GM19043 (cell line): ENCODE data around the gene COA5.

ENCODE experiments used
- ATAC-seq: cut with Tn5 transposase; IDR thresholded peaks from one replicate; pipeline ENCODE4 v1.9.1; 2021; ENCODE audit warnings: low read depth; ENCODE audit not compliant: unreplicated experiment

COA5 gene, protein sequence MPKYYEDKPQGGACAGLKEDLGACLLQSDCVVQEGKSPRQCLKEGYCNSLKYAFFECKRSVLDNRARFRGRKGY

DNA sequence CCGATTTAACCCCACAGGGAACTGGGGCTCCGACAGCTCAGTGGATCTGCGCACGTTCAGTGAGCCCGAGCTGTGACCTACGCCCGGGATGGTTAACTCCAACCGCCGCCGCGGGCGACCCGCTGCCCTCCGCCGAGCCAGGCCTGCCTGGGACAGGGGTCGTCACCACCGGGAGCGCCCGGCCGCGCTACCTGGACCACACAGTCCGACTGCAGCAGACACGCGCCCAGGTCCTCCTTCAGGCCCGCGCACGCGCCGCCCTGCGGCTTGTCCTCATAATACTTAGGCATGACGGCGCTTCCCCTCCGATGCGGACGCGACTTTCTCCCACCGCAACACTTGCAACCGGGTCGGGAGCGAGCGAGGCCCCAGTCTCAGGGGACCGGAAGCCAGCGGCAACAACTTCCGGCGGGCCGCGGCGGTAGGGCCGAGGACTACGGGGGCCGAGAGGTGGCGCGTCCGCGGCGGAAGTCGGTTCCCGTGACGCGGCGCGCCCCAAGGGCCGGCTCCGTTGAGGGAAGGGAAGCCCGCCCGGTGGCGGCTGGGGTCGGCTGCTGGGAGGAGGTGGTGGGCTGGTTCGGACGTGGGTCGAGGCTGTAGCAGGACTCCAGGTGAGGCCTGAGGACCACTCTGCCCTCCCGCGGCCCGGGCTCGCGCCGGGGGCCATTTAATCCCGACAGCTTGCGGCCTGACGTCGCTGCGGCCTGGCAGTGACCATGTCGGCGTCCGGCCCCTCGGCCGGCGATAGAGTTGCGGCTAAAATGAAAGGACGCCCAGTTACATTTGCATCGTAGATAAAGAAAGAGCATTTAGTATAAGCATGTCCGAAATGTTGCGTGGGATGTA is at the start of gene COA5, which contains the start of gene UNC50:
Gene COA5, minus strand, starts transcription at position 397 of the 846 bp plus-strand sequence. Its CDS starts 107 bp downstream, at position 290.
Gene UNC50, plus strand, starts transcription at position 474 of the 846 bp plus-strand sequence. CDS start 1,171 bp downstream, outside the sequence.
- peak; percentile 80 for ATAC-seq

DNA sequence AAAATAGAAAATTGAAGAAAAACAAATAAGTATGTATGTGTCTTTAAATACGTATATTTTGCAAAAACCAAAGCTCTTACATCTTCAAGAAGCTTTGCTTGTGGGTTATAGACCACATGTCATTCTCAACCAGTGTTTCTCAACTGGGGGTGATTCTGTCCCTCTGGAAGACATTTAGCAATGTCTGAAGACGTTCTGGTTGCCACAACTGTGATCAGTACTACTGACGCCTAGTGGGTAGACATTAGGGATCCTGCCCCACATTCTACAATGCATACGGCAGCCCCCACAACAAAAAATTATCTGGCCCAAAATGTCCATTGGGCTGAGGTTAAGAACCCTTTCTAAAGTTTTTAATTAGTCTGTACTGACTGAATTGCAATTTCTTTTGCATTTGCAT is 48.5 kb upstream of the COA5 start:
- ATAC-seq: no peak

DNA sequence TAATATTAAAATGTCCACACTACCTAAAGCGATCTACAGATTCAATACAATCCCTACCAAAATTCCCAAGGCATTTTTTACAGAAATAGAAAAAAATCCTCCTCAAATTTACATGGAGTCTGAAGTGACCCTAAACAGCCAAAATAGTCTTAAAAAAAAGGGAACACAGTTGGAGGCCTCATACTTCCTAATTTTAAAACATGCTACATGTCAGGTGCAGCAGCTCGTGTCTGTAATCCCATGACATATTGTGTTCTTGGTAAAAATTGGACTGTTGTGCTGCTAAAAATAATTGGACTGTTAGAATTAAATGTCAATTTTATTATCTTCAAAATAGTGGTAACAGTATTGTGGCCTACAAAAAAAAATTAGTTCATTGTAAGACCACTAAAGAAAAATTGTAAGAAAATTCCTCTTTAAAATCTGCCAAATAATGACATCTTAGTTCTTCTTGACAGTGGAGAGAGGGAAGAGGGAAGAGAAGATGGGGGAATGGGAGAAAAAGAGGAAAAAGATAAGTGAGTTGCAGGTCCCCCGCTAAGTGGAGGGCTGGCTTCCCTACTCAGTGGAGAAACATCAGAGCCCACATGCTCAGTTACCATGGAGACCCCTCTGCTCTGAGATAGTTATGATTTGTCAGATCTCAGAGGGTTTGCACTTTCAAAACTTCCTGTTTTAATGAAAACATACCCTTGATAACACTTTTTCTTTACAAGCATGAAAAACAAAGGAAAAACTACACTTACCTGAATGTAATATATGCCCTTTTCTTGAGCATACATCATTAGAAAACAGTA is 46.6 kb upstream of the COA5 start:
- no peak for ATAC-seq

DNA sequence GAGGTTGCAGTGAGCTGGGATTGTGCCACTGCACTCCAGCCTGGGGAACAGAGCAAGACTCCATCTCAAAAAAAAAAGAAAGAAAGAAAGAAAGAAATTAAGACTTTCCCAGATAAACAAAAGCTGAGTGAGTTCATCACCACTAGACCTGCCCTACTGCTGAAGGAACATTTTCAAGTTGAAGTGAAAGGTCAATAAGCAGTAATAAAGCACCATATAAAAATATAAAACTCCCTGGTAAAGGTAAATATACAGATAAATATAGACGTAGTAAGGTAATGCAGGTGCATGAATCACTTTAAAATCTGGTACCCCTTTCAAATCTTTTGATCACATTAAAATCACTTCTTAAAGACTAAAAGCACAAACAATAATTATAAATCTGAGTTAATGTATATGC is 42.7 kb upstream of the COA5 start:
- no peak for ATAC-seq

DNA sequence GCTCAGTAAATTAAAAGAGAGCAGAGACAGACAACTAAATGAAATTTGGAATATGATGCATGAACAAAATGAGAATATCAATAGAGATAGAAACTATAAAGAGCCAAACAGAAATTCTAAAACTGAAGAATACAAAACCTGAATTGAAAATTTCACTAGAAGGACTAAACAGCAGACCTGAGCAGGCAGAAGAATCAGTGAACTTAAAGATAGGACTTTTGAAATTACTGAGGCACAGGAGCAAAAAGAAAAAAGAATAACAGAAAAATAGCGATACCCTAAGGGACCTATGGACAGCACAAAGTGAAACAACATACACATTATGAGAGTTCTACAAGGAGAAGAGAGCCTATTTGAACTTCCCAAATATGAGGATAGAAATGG is 41.7 kb upstream of the COA5 start:
- ATAC-seq: no peak

DNA sequence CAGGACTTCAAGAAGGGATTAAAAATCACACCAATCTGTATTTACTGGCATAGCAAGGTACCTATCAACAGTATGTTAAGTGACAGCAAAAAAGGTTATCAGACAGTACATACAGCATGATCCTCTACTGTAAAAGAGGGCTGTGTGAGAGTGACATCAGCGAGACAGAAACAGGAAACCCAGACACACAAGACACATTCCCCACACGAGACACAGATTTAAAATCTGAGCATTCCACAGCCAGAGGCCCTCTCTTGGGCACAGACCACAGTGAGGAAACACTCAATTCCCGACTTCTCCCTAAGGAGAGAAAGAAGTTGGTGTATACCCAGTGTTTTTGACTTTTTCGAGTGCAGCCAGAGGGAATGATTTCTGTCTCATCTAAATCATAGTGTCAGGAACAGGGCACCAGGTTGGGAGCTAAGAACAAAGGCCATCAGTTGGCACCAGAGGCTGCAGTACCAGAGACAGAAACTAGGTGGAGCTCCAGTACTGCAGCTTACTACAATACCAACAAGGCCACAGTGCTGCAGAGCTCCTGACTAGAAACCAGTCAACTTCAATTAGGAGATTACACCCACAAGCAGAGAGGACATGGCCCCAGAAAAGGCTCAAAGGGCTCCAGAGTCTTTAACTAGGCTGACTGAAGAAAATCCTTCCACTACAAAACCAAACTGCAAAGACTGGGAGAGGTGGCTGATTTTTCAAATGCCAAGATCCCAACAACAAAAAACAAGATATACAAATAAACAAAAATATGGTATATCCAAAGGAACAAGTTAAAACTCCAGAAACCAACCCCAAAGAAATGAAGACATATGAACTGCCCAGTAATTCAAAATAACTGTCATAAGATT is 41.1 kb upstream of the COA5 start:
- no peak for ATAC-seq

DNA sequence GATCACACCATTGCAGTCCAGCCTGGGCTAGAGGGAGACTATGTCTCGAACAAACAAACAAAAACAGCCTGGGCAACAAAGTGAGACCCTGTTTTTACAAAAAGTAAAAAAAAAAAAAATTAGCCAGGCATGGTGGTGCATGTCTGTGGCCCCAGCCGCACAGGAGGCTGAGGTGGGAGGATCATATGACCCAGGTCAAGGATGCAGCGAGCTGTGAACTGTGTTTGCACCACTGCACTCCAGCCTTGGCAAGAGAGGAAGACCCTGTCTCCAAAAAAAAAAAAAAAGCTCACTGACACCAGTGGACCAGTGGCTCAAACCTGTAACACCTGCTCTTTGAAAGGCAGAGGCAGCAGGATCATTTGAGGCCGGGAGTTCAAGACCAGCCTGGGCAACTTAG is 40.1 kb upstream of the COA5 start:
- ATAC-seq: no peak

DNA sequence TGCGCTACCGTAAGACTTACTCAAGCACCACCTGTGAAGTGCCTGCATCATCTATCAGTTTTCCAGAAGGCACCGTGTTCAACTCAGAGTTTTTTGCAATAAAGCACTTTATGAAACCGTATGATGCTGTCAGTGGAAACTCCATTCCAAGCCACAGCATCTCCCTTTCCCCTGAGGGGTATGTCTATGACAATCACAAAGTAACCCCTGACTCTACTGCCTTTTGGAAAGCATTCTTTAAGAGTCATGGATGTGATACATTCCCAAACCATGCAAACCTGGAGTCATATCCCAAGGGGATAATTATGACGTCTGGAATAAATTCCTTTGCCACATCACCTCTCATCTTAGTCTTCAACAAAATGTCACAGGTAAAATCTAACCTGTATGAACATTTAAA is 39.3 kb upstream of the COA5 start:
- no peak for ATAC-seq

DNA sequence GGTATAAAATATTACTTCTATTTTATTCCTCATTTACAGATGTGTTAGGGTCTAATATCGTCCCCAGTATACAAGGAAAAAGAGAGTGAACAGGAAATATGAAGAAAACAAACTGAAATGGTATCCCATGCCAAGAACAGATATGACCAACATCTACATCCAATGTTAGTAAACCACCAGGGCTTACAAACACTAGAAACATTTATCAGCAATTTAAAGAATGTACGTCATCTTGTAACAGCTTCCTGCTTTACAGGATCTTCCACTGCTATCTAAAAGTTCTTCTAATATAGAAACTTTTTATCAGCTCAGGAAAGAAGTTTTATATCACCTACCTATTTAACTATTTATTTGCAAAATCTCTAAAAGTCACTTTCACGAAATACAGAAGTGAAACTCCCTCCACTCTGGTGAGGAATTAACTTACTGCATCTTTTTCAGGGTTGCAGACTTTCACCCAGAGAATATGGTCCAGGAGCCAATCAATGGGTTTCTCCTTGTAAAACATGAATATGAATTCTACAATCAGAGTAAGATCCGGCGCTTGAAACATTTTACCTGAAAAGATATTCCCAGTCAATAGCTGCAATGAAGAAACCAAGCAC is 35.3 kb upstream of the COA5 start:
- ATAC-seq: no peak

DNA sequence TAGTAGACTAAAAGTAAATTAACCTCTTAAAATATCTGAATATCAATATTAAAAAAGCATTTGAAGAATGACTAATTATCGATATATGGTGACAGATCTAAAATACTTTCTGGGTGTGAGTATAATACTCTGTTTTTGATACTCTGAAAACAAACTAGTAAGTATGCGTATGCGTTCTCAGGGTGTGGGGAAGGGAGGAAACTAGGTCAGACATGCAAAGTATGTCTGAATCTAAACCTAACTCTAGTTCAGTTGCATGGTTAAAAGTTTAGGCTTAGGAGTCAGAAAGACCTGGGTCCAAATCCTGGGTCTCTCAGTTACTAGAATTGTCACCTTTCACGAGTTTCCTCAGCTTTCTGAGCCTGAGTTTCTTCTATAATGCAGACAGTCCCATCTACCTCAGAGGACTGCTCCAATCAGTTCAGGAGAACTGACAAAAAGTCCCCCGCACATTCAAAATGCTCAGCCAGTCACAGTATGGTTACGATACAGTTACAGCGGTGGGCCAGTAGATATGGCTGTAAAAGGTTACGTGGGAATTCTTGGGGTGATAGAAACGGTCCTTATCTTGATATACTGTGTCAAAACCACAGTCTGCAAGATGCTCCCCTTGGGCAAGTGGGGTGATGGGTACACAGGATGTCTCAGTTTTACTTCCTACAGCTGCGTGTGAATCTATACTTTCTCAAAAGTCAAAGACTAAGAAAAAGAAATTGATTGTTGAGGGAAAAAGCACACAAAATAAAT is 29.3 kb upstream of the COA5 start:
- ATAC-seq: peak; percentile 74

DNA sequence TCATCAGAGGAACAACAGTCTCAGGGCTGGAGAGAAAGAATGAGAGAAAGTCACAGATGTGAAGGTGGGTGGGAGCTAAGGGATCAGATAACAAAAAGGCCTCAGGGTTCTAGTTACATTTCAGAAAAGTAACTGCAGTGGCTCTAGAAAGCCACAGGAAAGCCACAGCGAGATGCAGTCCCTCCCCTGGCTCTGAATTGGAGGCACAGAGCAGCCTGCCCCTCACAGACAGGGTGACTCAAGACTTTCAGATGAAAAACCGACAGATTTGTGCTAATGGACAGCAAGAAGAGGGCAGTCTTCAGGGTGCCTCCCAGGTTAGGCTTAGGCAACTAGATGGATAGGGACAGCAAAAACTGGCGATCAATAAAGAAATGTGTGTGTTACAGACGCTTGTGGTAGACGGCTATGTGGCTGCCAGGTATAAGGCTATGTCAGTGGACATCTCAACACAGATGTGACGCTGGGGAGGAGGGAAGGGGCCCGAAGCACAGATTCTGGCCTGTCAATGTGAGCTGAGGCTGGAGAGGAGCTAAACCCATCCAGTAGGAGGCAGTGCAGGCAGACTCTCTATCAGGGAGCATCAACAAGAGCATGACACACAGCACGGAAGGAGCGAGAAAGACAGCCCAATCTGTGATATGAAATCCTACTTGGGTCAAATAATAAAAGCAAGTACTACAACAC is 26.2 kb upstream of the COA5 start:
- ATAC-seq: no peak

DNA sequence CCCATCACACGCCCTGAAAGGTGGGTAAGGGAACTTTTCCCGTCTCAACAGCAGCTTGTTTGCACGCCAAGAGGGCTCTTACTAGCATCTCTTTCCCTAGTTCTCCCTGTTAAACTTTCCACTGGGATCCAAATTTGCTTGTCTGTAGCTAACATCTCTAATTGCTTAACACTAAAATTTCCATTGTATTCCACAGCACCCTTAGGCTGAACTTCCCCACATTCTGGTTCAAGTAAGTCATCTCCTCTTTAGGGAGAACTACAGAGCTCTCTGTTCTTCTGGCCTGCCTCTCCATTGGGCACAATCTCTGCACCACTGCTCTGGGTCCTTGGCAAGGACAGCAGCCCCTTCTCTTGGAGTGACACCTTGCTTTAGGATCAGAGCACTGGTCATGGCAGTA is 24.0 kb upstream of the COA5 start:
- no peak for ATAC-seq

DNA sequence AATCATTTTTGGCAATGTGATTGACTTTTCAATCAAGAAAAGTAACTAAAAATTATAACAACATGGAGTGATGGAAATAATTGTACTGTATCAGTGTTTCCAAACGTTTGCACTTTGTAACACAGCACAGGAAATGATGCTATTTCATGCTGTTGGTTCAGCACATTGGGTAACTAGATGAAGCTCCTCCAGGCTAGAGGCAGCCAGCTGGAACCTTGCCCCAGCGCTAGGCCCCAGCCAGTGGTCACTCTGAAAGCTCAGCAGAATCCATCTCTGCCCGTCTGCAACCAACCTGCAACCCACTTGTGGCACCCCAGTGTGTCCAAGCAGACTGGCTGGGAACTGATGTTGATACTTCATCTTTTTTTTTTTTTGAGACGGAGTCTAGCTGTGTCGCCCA is 15.3 kb upstream of the COA5 start:
- no peak for ATAC-seq

DNA sequence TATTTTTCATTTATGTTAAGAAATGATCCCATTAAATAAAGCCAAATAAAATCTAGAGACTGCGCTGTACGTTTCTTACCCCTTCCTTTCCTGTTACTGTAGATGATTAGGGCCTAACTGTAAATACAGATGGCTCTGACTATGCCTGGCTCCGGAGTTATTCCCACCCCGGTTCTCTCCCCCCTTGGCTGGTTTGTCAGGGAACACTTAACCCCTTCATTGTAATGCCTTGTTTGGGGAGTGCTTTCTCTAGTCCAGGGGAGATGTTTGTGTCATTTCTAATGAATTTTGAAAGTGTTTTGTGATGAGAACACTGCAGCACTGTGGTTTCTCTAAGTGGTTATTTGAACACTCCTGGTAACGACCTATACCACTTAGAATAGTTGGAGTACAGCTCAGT is 8.8 kb upstream of the COA5 start:
- ATAC-seq: no peak

DNA sequence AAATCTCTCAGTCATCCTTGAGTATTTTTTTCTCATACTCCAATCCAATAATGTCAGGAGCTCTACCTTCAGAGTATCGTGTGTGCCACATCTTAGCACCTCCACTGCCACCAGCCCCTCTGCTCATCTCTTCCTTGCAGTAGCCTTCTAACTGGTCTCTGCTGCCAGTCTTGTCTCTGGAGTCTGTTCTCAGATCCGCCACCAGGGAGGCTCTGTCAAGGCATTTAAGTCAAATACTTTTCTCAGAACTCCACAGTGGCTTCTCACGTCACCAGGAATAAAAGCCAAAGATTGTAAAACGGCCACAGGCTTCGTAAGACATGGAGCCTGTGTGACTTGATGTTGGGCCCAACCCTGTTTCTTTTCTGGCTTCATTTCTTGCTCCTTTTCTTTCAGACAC is 7.2 kb upstream of the COA5 start:
- ATAC-seq: no peak

DNA sequence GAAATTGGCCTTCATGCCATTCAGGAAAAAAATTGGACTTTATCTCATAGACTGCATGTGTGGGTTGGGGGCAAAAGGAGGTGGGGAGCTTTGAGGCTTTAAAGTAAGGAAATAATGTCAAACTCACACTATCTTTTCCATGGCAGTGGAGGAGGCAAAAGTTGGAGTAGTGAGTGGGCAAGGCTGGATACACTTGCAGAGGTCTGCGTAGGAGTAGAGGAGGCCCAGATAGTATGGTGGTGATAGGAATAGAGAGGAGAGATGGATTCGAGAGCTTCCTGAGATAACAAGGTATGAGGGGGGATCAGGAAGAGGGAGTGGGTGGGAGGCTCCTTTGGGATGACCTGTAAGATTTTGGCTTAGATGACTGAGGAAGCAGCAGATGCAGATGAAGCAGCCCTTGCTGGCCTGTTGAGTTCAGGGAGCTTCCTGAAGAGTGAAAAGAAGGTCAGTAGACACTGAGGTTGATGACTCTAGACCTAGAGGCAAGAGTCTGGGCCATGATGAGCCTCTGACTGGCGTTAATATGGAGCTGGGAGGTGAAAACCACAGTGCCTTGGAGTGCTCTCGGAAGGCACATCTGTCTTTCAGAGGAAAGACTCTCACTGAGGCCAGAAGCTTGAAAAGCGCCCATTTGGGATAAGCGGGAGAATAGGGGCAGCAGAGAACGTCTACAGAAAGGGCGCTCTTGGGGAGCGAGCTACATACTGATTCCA is 5.9 kb upstream of the COA5 start:
- no peak for ATAC-seq

DNA sequence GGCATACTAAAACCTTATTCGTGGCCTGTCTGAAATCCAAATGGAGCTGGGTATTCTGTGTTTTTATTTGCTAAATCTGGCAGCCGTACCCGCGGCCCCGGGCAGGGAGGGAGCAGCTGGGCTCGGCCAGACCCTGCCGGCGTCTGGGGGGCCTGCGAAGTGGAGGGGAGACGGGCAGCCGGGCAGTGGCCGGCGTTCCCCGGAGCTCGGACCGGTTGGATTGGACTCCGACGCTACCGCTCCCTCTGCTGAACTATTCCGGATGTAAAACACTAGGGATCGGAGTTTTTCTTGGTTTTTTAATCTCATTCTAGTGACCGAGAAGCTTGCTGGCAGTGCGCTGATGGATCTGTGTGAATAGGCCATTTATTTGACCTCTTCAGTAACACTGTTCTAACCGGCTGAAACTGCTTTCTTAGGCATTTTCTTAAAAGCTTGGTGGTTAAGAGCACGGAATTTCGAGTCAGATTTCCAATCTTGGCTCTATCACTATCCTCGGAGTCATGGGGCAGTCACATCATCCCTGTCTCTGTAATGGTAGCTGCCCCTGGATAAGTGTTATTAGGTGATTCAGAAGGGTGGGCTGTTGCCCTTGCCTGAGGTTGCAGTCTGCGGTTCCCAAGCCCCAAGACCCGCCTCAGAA is 771 bp upstream of the COA5 start:
- no peak for ATAC-seq

DNA sequence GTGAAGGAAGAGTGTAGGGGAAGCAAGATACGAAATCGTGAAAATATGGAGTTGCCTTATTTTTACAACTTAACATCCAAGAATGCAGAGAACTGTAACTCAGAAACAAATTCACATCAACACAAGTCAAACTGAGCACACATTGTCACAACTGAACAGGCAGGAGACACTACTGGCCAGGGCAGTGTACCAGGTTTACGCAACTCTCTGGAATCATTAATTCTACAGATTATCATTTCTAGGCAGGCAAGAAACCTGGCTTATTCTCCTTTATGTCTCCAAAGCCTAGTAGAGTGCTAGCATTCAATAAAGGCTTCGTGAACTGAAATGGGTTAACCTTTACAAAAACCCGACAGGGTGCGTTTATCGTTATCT is 584 bp downstream of the COA5 start:
- no peak for ATAC-seq
